Measurements from ENCODE around the gene PALM2AKAP2. TPM values are rescaled to one million over a fixed set of nuclear protein-coding genes. Genes with fewer than 3 reads are reported as not detected.

The PALM2AKAP2 gene
- total RNA-seq, 2 experiments from 2014 or later: not detected

DNA sequence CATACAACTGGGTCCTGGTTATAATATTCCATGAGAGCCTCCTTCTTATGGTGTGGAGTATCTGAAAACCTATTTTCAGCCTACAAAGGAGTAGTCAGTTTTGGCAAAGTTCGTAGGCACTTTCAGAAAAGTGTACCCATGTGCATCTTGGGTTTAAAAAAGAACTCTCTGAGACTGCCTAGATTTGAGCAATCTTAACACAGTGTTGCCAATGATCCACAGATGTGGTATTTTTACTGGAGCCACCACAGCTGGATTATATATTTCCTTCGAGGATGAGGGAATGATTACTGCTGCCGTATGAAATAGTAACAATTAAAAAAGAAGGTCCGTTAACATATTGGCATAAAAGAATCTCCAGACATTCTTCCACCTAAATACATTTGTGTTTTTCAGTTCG lies 1.1 kb downstream of the PALM2AKAP2 start:
- Histone ChIP-seq H3K4me3 (ENCODE audit: low read depth, low read length, poor library complexity, severe bottlenecking) (no peak overlapping the region), H4K20me1 (ENCODE audit: insufficient read depth, low read length) (no peaks in the 10 kb centered on the region), H3K36me3 (ENCODE audit: insufficient read depth, low read length) (no peaks in the 10 kb centered on the region), H3K9me2 (ENCODE audit: insufficient read depth, low read length) (no peaks in the 10 kb centered on the region), H3K4me1 (ENCODE audit: insufficient read depth, low read length, poor library complexity, severe bottlenecking) (no peaks in the 10 kb centered on the region), H3K4me2 (ENCODE audit: low read length) (no peak overlapping the region), H3K9me3 (ENCODE audit: low read length) (no peaks in the 10 kb centered on the region), H3K79me2 (ENCODE audit: insufficient read depth, low read depth, low read length) (no peaks in the 10 kb centered on the region), H3K27ac (ENCODE audit: low read depth, low read length, poor library complexity, severe bottlenecking) (no peak overlapping the region), H2AFZ (ENCODE audit: low read length) (no peak overlapping the region)
- no peak for DNase-seq (ENCODE audit: low spot score)
- POLR2A ChIA-PET: no interaction called here
- intact Hi-C loops (cut with micrococcal nuclease; ENCODE audit: unreplicated experiment): no loop called here
- CTCF ChIA-PET (ENCODE audit: unreplicated experiment): no interaction called here
- BruUV-seq (replicated peaks): no TSS peak
- TF ChIP-seq, protein P1, sequence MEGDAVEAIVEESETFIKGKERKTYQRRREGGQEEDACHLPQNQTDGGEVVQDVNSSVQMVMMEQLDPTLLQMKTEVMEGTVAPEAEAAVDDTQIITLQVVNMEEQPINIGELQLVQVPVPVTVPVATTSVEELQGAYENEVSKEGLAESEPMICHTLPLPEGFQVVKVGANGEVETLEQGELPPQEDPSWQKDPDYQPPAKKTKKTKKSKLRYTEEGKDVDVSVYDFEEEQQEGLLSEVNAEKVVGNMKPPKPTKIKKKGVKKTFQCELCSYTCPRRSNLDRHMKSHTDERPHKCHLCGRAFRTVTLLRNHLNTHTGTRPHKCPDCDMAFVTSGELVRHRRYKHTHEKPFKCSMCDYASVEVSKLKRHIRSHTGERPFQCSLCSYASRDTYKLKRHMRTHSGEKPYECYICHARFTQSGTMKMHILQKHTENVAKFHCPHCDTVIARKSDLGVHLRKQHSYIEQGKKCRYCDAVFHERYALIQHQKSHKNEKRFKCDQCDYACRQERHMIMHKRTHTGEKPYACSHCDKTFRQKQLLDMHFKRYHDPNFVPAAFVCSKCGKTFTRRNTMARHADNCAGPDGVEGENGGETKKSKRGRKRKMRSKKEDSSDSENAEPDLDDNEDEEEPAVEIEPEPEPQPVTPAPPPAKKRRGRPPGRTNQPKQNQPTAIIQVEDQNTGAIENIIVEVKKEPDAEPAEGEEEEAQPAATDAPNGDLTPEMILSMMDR (conservative IDR thresholded peaks at IDR 0.05; ENCODE audit: low read length): no peak
- TF ChIP-seq EZH2phosphoT487 (IDR thresholded peaks at IDR 0.05; ENCODE audit: borderline replicate concordance, low read depth, low read length): no peak

DNA sequence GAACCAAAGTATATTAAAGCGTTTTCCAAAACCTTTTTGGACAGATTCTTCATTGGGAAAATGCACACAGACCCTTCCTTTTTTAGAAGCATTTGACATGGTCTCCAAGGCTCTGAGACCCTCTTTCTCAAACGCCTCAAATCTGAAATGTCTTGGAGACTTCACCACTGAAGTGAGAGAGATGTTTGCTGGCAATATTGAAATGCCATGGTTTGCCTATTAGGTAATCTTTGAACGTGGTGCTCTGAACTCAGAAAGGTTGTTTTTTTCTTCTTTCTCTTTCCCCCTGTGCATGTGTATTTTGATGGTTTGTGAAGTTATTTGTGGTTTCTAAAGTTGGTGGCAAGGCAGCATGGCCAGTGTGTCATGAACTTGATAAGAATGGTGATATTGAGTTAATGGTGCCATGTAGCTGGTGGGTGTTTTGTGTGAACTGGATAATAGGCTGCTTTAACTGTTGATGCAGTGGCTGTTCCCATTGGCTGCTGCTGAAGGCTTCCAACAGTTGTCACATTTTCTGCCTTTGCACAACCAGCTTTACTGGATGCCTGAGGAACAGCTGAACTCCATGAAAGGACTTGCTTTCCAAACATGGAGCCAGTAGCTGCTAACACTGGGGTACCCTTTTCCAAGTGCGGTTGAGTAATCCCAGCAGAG lies 1.7 kb downstream of the PALM2AKAP2 start:
- no peaks in the 10 kb centered on the region for H3K79me2 ChIP-seq (ENCODE audit: insufficient read depth, low read depth, low read length)
- intact Hi-C loops (cut with micrococcal nuclease; ENCODE audit: unreplicated experiment): no loop called here
- H3K9me3 ChIP-seq (ENCODE audit: low read length): no peaks in the 10 kb centered on the region
- no peak overlapping the region for H3K27ac ChIP-seq (ENCODE audit: low read depth, low read length, poor library complexity, severe bottlenecking)
- no peak overlapping the region for H2AFZ ChIP-seq (ENCODE audit: low read length)
- POLR2A ChIA-PET: no interaction called here
- BruUV-seq (replicated peaks): no TSS peak
- no peaks in the 10 kb centered on the region for H4K20me1 ChIP-seq (ENCODE audit: insufficient read depth, low read length)
- H3K9me2 ChIP-seq (ENCODE audit: insufficient read depth, low read length): no peaks in the 10 kb centered on the region
- H3K4me1 ChIP-seq (ENCODE audit: insufficient read depth, low read length, poor library complexity, severe bottlenecking): no peaks in the 10 kb centered on the region
- CTCF ChIA-PET (ENCODE audit: unreplicated experiment): no interaction called here
- no peak overlapping the region for H3K4me2 ChIP-seq (ENCODE audit: low read length)
- TF ChIP-seq EZH2phosphoT487 (IDR thresholded peaks at IDR 0.05; ENCODE audit: borderline replicate concordance, low read depth, low read length): no peak
- TF ChIP-seq, protein P1 (conservative IDR thresholded peaks at IDR 0.05; ENCODE audit: low read length): no peak
- no peak for DNase-seq (ENCODE audit: low spot score)
- no peaks in the 10 kb centered on the region for H3K36me3 ChIP-seq (ENCODE audit: insufficient read depth, low read length)
- no peak overlapping the region for H3K4me3 ChIP-seq (ENCODE audit: low read depth, low read length, poor library complexity, severe bottlenecking)

DNA sequence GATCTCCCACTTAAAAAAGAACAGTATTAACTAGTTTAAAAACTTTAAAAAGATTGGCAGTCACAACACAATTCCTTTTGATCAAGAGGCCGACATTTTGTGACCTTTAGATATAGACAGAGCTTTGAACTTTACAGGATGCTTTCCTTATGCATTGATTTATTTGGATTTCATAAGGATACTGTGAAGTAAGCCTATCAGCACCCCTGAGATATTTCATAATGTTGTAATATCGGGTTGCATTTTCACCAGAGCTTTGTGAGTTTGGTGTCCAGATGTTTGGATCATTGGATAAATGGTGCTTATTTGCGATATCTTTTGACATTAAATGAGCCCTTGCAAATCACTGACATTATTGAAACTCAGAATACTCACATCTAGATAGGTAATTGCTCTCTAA lies 7.7 kb downstream of the PALM2AKAP2 start:
- CTCF ChIA-PET (ENCODE audit: unreplicated experiment): interaction anchor here (0.6 kb wide), 1 partner anchor 455 kb away, joined by 3 read pairs; no protein-coding TSS in a partner anchor

More for the DNA sequence above, 7.7 kb downstream of the PALM2AKAP2 start:
- no peaks in the 10 kb centered on the region for H3K9me2 ChIP-seq (ENCODE audit: insufficient read depth, low read length)
- POLR2A ChIA-PET: no interaction called here
- DNase-seq (ENCODE audit: low spot score): no peak
- no peak for TF ChIP-seq EZH2phosphoT487 (IDR thresholded peaks at IDR 0.05; ENCODE audit: borderline replicate concordance, low read depth, low read length)
- TF ChIP-seq, protein P1 (conservative IDR thresholded peaks at IDR 0.05; ENCODE audit: low read length): no peak
- H3K27ac ChIP-seq (ENCODE audit: low read depth, low read length, poor library complexity, severe bottlenecking): no peak overlapping the region
- H2AFZ ChIP-seq (ENCODE audit: low read length): no peak overlapping the region
- no TSS peak for BruUV-seq (replicated peaks)
- no peaks in the 10 kb centered on the region for H3K36me3 ChIP-seq (ENCODE audit: insufficient read depth, low read length)
- no peaks in the 10 kb centered on the region for H3K9me3 ChIP-seq (ENCODE audit: low read length)
- intact Hi-C loops (cut with micrococcal nuclease; ENCODE audit: unreplicated experiment): no loop called here
- no peak overlapping the region for H3K4me3 ChIP-seq (ENCODE audit: low read depth, low read length, poor library complexity, severe bottlenecking)
- no peaks in the 10 kb centered on the region for H3K4me1 ChIP-seq (ENCODE audit: insufficient read depth, low read length, poor library complexity, severe bottlenecking)
- no peak overlapping the region for H3K4me2 ChIP-seq (ENCODE audit: low read length)
- no peaks in the 10 kb centered on the region for H4K20me1 ChIP-seq (ENCODE audit: insufficient read depth, low read length)
- no peaks in the 10 kb centered on the region for H3K79me2 ChIP-seq (ENCODE audit: insufficient read depth, low read depth, low read length)

Measured in OCI-LY7 (cell line).